Trophoblast cell (in vitro differentiated cells and primary cell): Measurements from ENCODE around the gene KCNMA1.

Source experiments
- DNase-seq, 2 donors: peaks; one replicate each; pipeline ENCODE4 v3.0.0-alpha.2; 2016
- H2AFZ ChIP-seq: 2 replicates; pipeline ENCODE4 v1.6.1; 2013; ENCODE audit warnings: low read length, moderate library complexity, mild to moderate bottlenecking; ENCODE audit not compliant: insufficient read depth, poor library complexity
- H2AK5ac ChIP-seq: 2 replicates; pipeline ENCODE4 v1.6.1; 2013; ENCODE audit warnings: mild to moderate bottlenecking, low read length
- H2BK120ac ChIP-seq: 2 replicates; pipeline ENCODE4 v1.6.1; 2013; ENCODE audit warnings: low read length, mild to moderate bottlenecking, moderate library complexity; ENCODE audit not compliant: insufficient read depth, poor library complexity
- H2BK12ac ChIP-seq: 2 replicates; pipeline ENCODE4 v1.6.1; 2013; ENCODE audit warnings: mild to moderate bottlenecking, low read length, moderate library complexity
- H2BK5ac ChIP-seq: 2 replicates; pipeline ENCODE4 v1.6.1; 2013; ENCODE audit warnings: low read length, low read depth, moderate library complexity, mild to moderate bottlenecking; ENCODE audit not compliant: poor library complexity
- H3K14ac ChIP-seq: 2 replicates; pipeline ENCODE4 v1.6.1; 2013; ENCODE audit warnings: mild to moderate bottlenecking, low read length
- H3K18ac ChIP-seq: 2 replicates; pipeline ENCODE4 v1.6.1; 2013; ENCODE audit warnings: mild to moderate bottlenecking, low read length
- H3K23ac ChIP-seq: 2 replicates; pipeline ENCODE4 v1.6.1; 2013; ENCODE audit warnings: low read length
- H3K27ac ChIP-seq: 2 replicates; pipeline ENCODE4 v1.5.1; 2013; ENCODE audit warnings: low read depth, mild to moderate bottlenecking, inconsistent platforms, low read length, moderate library complexity
- H3K27me3 ChIP-seq: 2 replicates; pipeline ENCODE4 v1.6.1; 2013; ENCODE audit warnings: inconsistent platforms, mild to moderate bottlenecking, low read length, moderate library complexity; ENCODE audit not compliant: insufficient read depth
- H3K36me3 ChIP-seq, 2 experiments: 1 replicate in 1 of 2; 2 replicates in 1 of 2; pipeline ENCODE4 v1.6.1; 2013; ENCODE audit warnings: low read length in 2 of 2, mild to moderate bottlenecking in 2 of 2, moderate library complexity in 1 of 2; ENCODE audit not compliant: insufficient read depth in 2 of 2, control insufficient read depth in 1 of 2
- H3K4ac ChIP-seq: 2 replicates; pipeline ENCODE4 v1.6.1; 2013; ENCODE audit warnings: low read depth, mild to moderate bottlenecking, low read length, moderate library complexity
- H3K4me1 ChIP-seq, 2 experiments: 1 replicate in 1 of 2; 2 replicates in 1 of 2; pipeline ENCODE4 v1.6.1; 2013; ENCODE audit warnings: low read length in 2 of 2, mild to moderate bottlenecking in 2 of 2, moderate library complexity in 1 of 2; ENCODE audit not compliant: insufficient read depth in 2 of 2, control insufficient read depth in 1 of 2
- H3K4me2 ChIP-seq: 2 replicates; pipeline ENCODE4 v1.6.1; 2013; ENCODE audit warnings: inconsistent platforms, mild to moderate bottlenecking, low read length, moderate library complexity
- H3K4me3 ChIP-seq: 2 replicates; pipeline ENCODE4 v1.5.1; 2013; ENCODE audit warnings: mild to moderate bottlenecking, low read depth, low read length, inconsistent platforms
- H3K79me1 ChIP-seq: one replicate; pipeline ENCODE4 v1.6.1; 2013; ENCODE audit warnings: low read length
- H3K79me2 ChIP-seq: 2 replicates; pipeline ENCODE4 v1.6.1; 2013; ENCODE audit warnings: low read length, mild to moderate bottlenecking; ENCODE audit not compliant: control insufficient read depth, insufficient read depth, poor library complexity
- H3K9ac ChIP-seq: 2 replicates; pipeline ENCODE4 v1.6.1; 2013; ENCODE audit warnings: mild to moderate bottlenecking, low read length
- H3K9me3 ChIP-seq: 2 replicates; pipeline ENCODE4 v1.6.1; 2013; ENCODE audit warnings: low read depth, mild to moderate bottlenecking, control low read depth, inconsistent platforms, low read length; ENCODE audit not compliant: insufficient read depth
- H4K12ac ChIP-seq: 2 replicates; pipeline ENCODE4 v1.6.1; 2013; ENCODE audit warnings: low read depth, mild to moderate bottlenecking, low read length, moderate library complexity
- H4K8ac ChIP-seq: 2 replicates; pipeline ENCODE4 v1.6.1; 2013; ENCODE audit warnings: low read depth, mild to moderate bottlenecking, low read length, moderate library complexity
- H4K91ac ChIP-seq: one replicate; pipeline ENCODE4 v1.6.1; 2013; ENCODE audit warnings: low read depth, mild to moderate bottlenecking, low read length, moderate library complexity
- WGBS: extraction: QIAGEN DNeasy Blood & Tissue Kit; methylation state at CpG from one replicate; pipeline ENCODE4 v1.1.7; 2013; ENCODE audit warnings: missing lambda C conversion rate; ENCODE audit not compliant: insufficient read length, insufficient coverage; ENCODE audit errors: extremely low coverage; 5-methylcytosine and 5-hydroxymethylcytosine counted together

The KCNMA1 gene

GRCh38 chr10:77371421-77371820, 266.2 kb downstream of the KCNMA1 start:
- Histone ChIP-seq H3K27ac (no peak overlapping the region), H3K18ac (no peak overlapping the region), H4K8ac (no peak overlapping the region), H3K79me2 (no peaks in the 10 kb centered on the region), H3K9ac (no peak overlapping the region), H3K9me3 (no peaks in the 10 kb centered on the region), H2BK12ac (no peak overlapping the region), H2BK120ac (no peak overlapping the region), H2BK5ac (no peak overlapping the region), H3K23ac (no peak overlapping the region), H3K4ac (no peak overlapping the region), H2AFZ (no peak overlapping the region), H3K14ac (no peak overlapping the region), H3K4me2 (no peak overlapping the region), H3K4me3 (no peak overlapping the region), H3K79me1 (no peaks in the 10 kb centered on the region), H4K91ac (no peak overlapping the region), H2AK5ac (no peak overlapping the region), H3K36me3 (peaks cover 8 to 10% of the 10 kb centered on the region in 2 experiments), H3K27me3 (no peaks in the 10 kb centered on the region), H4K12ac (no peak overlapping the region), H3K4me1 (peaks cover 0 to 9% of the 10 kb centered on the region in 2 experiments)
- no peak for DNase-seq
- WGBS, result no CpG with 5 or more reads among the region's 1 CpG

- no peak overlapping the region for H3K23ac ChIP-seq
- no peak overlapping the region for H4K91ac ChIP-seq
- H3K36me3 ChIP-seq, result peaks cover 2 to 14% of the 10 kb centered on the region in 2 experiments
- no peaks in the 10 kb centered on the region for H3K9me3 ChIP-seq
- H2AFZ ChIP-seq, result no peak overlapping the region
- no peak for DNase-seq
- H3K4me3 ChIP-seq, result no peak overlapping the region
- H3K4me1 ChIP-seq, result peaks cover 0 to 5% of the 10 kb centered on the region in 2 experiments
- no peak overlapping the region for H3K14ac ChIP-seq
- H4K8ac ChIP-seq, result no peak overlapping the region
- H3K79me2 ChIP-seq, result no peaks in the 10 kb centered on the region
- H3K79me1 ChIP-seq, result no peaks in the 10 kb centered on the region
- no peak overlapping the region for H4K12ac ChIP-seq
- no peak overlapping the region for H2BK5ac ChIP-seq
- no peak overlapping the region for H3K4me2 ChIP-seq
- H3K18ac ChIP-seq, result no peak overlapping the region
- H3K27me3 ChIP-seq, result no peaks in the 10 kb centered on the region
- no peak overlapping the region for H3K9ac ChIP-seq
- no peak overlapping the region for H3K27ac ChIP-seq
- H3K4ac ChIP-seq, result no peak overlapping the region
- H2BK12ac ChIP-seq, result no peak overlapping the region
- H2BK120ac ChIP-seq, result no peak overlapping the region
- no peak overlapping the region for H2AK5ac ChIP-seq
These were observed 269.6 kb downstream of the KCNMA1 start for GRCh38 chr10:77368006-77368405.

- Histone ChIP-seq H2AK5ac (no peak overlapping the region), H2BK5ac (no peak overlapping the region), H2BK12ac (no peak overlapping the region), H3K4me3 (no peak overlapping the region), H3K27me3 (no peaks in the 10 kb centered on the region), H4K91ac (no peak overlapping the region), H2BK120ac (no peak overlapping the region), H3K4me1 (peaks cover 7 to 11% of the 10 kb centered on the region in 2 experiments), H4K8ac (no peak overlapping the region), H3K79me1 (peaks cover 4% of the 10 kb centered on the region), H3K36me3 (peaks cover 8 to 19% of the 10 kb centered on the region in 2 experiments), H4K12ac (no peak overlapping the region), H3K4ac (no peak overlapping the region), H2AFZ (no peak overlapping the region), H3K14ac (no peak overlapping the region), H3K9me3 (peaks cover 7% of the 10 kb centered on the region), H3K79me2 (no peaks in the 10 kb centered on the region), H3K27ac (no peak overlapping the region), H3K18ac (peak overlapping the region; percentile 20), H3K9ac (no peak overlapping the region), H3K23ac (no peak overlapping the region), H3K4me2 (no peak overlapping the region)
- no peak for DNase-seq
These were observed 274.4 kb downstream of the KCNMA1 start for GRCh38 chr10:77363210-77363609.

- peak overlapping the region; percentile 49 for H3K14ac ChIP-seq
- H3K4ac ChIP-seq, result no peak overlapping the region
- H3K9me3 ChIP-seq, result peaks cover 7% of the 10 kb centered on the region
- H2BK5ac ChIP-seq, result peak overlapping the region; percentile 15
- H3K4me1 ChIP-seq, result peaks cover 9 to 13% of the 10 kb centered on the region in 2 experiments
- H3K36me3 ChIP-seq, result peaks cover 8 to 19% of the 10 kb centered on the region in 2 experiments
- H4K91ac ChIP-seq, result peak overlapping the region; percentile 19
- H4K12ac ChIP-seq, result no peak overlapping the region
- no peak overlapping the region for H3K23ac ChIP-seq
- no peaks in the 10 kb centered on the region for H3K27me3 ChIP-seq
- H3K4me3 ChIP-seq, result no peak overlapping the region
- H3K79me1 ChIP-seq, result peaks cover 4% of the 10 kb centered on the region
- H2AFZ ChIP-seq, result no peak overlapping the region
- H2BK120ac ChIP-seq, result no peak overlapping the region
- peak overlapping the region; percentile 61 for H2BK12ac ChIP-seq
- H3K18ac ChIP-seq, result peak overlapping the region; percentile 47
- WGBS, result no CpG with 5 or more reads among the region's 6 CpGs
- H4K8ac ChIP-seq, result peak overlapping the region; percentile 24
- no peaks in the 10 kb centered on the region for H3K79me2 ChIP-seq
- H2AK5ac ChIP-seq, result peak overlapping the region; percentile 54
- H3K4me2 ChIP-seq, result no peak overlapping the region
- no peak overlapping the region for H3K27ac ChIP-seq
- no peak overlapping the region for H3K9ac ChIP-seq
- no peak for DNase-seq
These were observed 275.8 kb downstream of the KCNMA1 start for GRCh38 chr10:77361831-77362230.
